Measurements from ENCODE around the gene SBK2.

DNA sequence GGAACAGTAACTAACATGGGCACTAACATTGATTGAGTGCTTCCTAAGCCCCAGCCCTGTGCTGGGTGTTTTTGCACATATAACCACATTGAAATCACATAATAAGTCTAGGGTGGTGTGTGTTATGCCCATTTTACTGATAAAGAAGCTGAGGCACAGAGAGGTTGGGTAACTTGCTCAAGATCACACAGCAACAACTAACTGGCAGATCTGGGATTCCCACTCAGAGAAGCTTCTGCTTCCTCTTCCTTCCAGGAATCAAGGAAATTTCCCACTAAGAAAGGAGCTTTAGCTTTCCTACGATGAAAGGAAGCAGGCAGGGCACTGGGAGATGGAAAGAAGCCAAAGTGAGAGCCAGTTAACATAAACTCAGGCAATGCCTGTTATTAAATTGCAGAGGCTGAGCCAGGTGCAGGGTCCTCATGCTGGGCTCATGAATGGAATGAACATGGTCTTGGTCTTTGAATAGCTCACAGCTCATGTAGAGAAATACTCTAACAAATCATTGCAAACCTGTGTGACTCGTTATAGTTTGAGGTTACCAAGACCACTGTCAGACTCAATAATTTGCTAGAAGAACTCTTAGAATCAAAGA is 38.6 kb downstream of the SBK2 start:
- TF ChIP-seq EZH2phosphoT487 (conservative IDR thresholded peaks at IDR 0.05; ENCODE audit: low read length) = no peak
- TF ChIP-seq, protein P1, sequence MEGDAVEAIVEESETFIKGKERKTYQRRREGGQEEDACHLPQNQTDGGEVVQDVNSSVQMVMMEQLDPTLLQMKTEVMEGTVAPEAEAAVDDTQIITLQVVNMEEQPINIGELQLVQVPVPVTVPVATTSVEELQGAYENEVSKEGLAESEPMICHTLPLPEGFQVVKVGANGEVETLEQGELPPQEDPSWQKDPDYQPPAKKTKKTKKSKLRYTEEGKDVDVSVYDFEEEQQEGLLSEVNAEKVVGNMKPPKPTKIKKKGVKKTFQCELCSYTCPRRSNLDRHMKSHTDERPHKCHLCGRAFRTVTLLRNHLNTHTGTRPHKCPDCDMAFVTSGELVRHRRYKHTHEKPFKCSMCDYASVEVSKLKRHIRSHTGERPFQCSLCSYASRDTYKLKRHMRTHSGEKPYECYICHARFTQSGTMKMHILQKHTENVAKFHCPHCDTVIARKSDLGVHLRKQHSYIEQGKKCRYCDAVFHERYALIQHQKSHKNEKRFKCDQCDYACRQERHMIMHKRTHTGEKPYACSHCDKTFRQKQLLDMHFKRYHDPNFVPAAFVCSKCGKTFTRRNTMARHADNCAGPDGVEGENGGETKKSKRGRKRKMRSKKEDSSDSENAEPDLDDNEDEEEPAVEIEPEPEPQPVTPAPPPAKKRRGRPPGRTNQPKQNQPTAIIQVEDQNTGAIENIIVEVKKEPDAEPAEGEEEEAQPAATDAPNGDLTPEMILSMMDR (IDR thresholded peaks at IDR 0.05; ENCODE audit: insufficient read depth, low read length, poor library complexity, severe bottlenecking) = no peak
